ENCODE measurements around the gene UGP2.

The UGP2 gene

GRCh38 chr2:63841254-63842022 is at the start of gene UGP2:
Gene UGP2 (plus strand): TSS chr2:63841896. CDS start chr2:63842186, 290 bp downstream.
- TF ChIP-seq CTCF (IDR thresholded peaks at IDR 0.05; ENCODE audit: low read length) (peak; percentile 33), EZH2 (optimal IDR thresholded peaks at IDR 0.05; ENCODE audit: low read depth, low read length) (no peak)
- Histone ChIP-seq H4K20me1 (ENCODE audit: insufficient read depth, low read length) (no peaks in the 10 kb centered on the region), H3K79me2 (ENCODE audit: low read length) (peaks cover 48% of the 10 kb centered on the region), H3K36me3 (replicated peaks; ENCODE audit: insufficient read depth, low read length) (no peaks in the 10 kb centered on the region), H3K4me1 (ENCODE audit: low read length) (peaks cover 11% of the 10 kb centered on the region), H3K27me3 (replicated peaks; ENCODE audit: insufficient read depth, low read length) (no peaks in the 10 kb centered on the region), H3K4me3 (ENCODE audit: low read length) (peak within 1 kb of the TSS; percentile 93), H3K9me3 (replicated peaks; ENCODE audit: insufficient read depth, low read length) (no peaks in the 10 kb centered on the region), H3F3A (ENCODE audit: insufficient read depth, low read length) (peaks cover 14% of the 10 kb centered on the region), H3K27ac (ENCODE audit: low read length) (peak within 1 kb of the TSS; percentile 95), H3K4me2 (ENCODE audit: low read depth, low read length) (peak within 1 kb of the TSS; percentile 82), H2AFZ (ENCODE audit: low read length) (peak within 1 kb of the TSS; percentile 84), H3K9me2 (replicated peaks; ENCODE audit: insufficient read depth, low read length) (no peaks in the 10 kb centered on the region), H3K9ac (ENCODE audit: low read length) (peak within 1 kb of the TSS; percentile 97)
- peak; percentile 89 for DNase-seq

GRCh38 chr2:63792530-63792929 is 49.2 kb upstream of the UGP2 start:
- DNase-seq: no peak
- Histone ChIP-seq H3K4me3 (ENCODE audit: low read length) (no peak overlapping the region), H3F3A (ENCODE audit: insufficient read depth, low read length) (no peaks in the 10 kb centered on the region), H3K79me2 (ENCODE audit: low read length) (no peaks in the 10 kb centered on the region), H3K4me2 (ENCODE audit: low read depth, low read length) (no peak overlapping the region), H3K9ac (ENCODE audit: low read length) (no peak overlapping the region), H3K9me3 (replicated peaks; ENCODE audit: insufficient read depth, low read length) (no peaks in the 10 kb centered on the region), H3K27me3 (replicated peaks; ENCODE audit: insufficient read depth, low read length) (no peaks in the 10 kb centered on the region), H3K9me2 (replicated peaks; ENCODE audit: insufficient read depth, low read length) (no peaks in the 10 kb centered on the region), H4K20me1 (ENCODE audit: insufficient read depth, low read length) (no peaks in the 10 kb centered on the region), H3K4me1 (ENCODE audit: low read length) (no peaks in the 10 kb centered on the region), H2AFZ (ENCODE audit: low read length) (no peak overlapping the region), H3K27ac (ENCODE audit: low read length) (no peak overlapping the region), H3K36me3 (replicated peaks; ENCODE audit: insufficient read depth, low read length) (no peaks in the 10 kb centered on the region)
- no peak for TF ChIP-seq EZH2phosphoT487 (IDR thresholded peaks at IDR 0.05; ENCODE audit: low read length)
- TF ChIP-seq CTCF (IDR thresholded peaks at IDR 0.05; ENCODE audit: low read length): no peak
- no peak for TF ChIP-seq EZH2 (optimal IDR thresholded peaks at IDR 0.05; ENCODE audit: low read depth, low read length)

GRCh38 chr2:63796366-63796765 is 45.3 kb upstream of the UGP2 start:
- Histone ChIP-seq H3F3A (ENCODE audit: insufficient read depth, low read length) (no peaks in the 10 kb centered on the region), H3K4me2 (ENCODE audit: low read depth, low read length) (no peak overlapping the region), H2AFZ (ENCODE audit: low read length) (no peak overlapping the region), H3K36me3 (replicated peaks; ENCODE audit: insufficient read depth, low read length) (no peaks in the 10 kb centered on the region), H3K79me2 (ENCODE audit: low read length) (no peaks in the 10 kb centered on the region), H3K9me2 (replicated peaks; ENCODE audit: insufficient read depth, low read length) (no peaks in the 10 kb centered on the region), H3K4me1 (ENCODE audit: low read length) (no peaks in the 10 kb centered on the region), H3K27ac (ENCODE audit: low read length) (no peak overlapping the region), H3K4me3 (ENCODE audit: low read length) (no peak overlapping the region), H3K27me3 (replicated peaks; ENCODE audit: insufficient read depth, low read length) (no peaks in the 10 kb centered on the region), H3K9ac (ENCODE audit: low read length) (no peak overlapping the region), H4K20me1 (ENCODE audit: insufficient read depth, low read length) (no peaks in the 10 kb centered on the region), H3K9me3 (replicated peaks; ENCODE audit: insufficient read depth, low read length) (no peaks in the 10 kb centered on the region)
- TF ChIP-seq EZH2phosphoT487 (IDR thresholded peaks at IDR 0.05; ENCODE audit: low read length) (no peak), CTCF (IDR thresholded peaks at IDR 0.05; ENCODE audit: low read length) (no peak), EZH2 (optimal IDR thresholded peaks at IDR 0.05; ENCODE audit: low read depth, low read length) (no peak)
- no peak for DNase-seq

All from MM.1S (cell line).